GM18498 (cell line): ENCODE data around the gene UBE2E2.
A peak's percentile ranks its signal among the peaks of the same experiment; 100 is the strongest.
"Not testable (repeated sequence)": the region's sequence is repeated elsewhere in the genome, so short reads cannot be mapped to it uniquely, and the experiment has no call there.

Experiments used
- ATAC-seq: cut with Tn5 transposase; IDR thresholded peaks from one replicate; pipeline ENCODE4 v1.9.1; 2021; ENCODE audit warnings: mild to moderate bottlenecking, moderate library complexity; ENCODE audit not compliant: unreplicated experiment

Gene UBE2E2

GRCh38 chr3:23320586-23321570, 117.8 kb downstream of the UBE2E2 start:
- no peak for ATAC-seq

- peak; percentile 68 for ATAC-seq
Observed at GRCh38 chr3:23324745-23325144, 121.6 kb downstream of the UBE2E2 start.

- peak; percentile 54 for ATAC-seq
Observed at GRCh38 chr3:23325466-23326065, 122.4 kb downstream of the UBE2E2 start.

- no peak for ATAC-seq
Observed at GRCh38 chr3:23329471-23330105, 126.5 kb downstream of the UBE2E2 start.

GRCh38 chr3:23330568-23330967, 127.4 kb downstream of the UBE2E2 start:
- no peak for ATAC-seq

GRCh38 chr3:23331141-23331935, 128.2 kb downstream of the UBE2E2 start:
- no peak for ATAC-seq

- no peak for ATAC-seq
Observed at GRCh38 chr3:23333633-23334032, 130.5 kb downstream of the UBE2E2 start.

- not testable (repeated sequence) for ATAC-seq
Observed at GRCh38 chr3:23336853-23337252, 133.7 kb downstream of the UBE2E2 start.

- peak; percentile 81 for ATAC-seq
Observed at GRCh38 chr3:23341147-23341838, 138.2 kb downstream of the UBE2E2 start.

GRCh38 chr3:23342343-23342742, 139.2 kb downstream of the UBE2E2 start:
- ATAC-seq, result no peak

GRCh38 chr3:23343509-23343908, 140.4 kb downstream of the UBE2E2 start:
- ATAC-seq, result no peak

- ATAC-seq, result no peak
Observed at GRCh38 chr3:23344886-23345285, 141.8 kb downstream of the UBE2E2 start.

GRCh38 chr3:23349444-23349843, 146.3 kb downstream of the UBE2E2 start:
- not testable (repeated sequence) for ATAC-seq

- ATAC-seq, result no peak
Observed at GRCh38 chr3:23356169-23356568, 153.0 kb downstream of the UBE2E2 start.

- ATAC-seq, result no peak
Observed at GRCh38 chr3:23356923-23357322, 153.8 kb downstream of the UBE2E2 start.

- no peak for ATAC-seq
Observed at GRCh38 chr3:23359116-23359515, 156.0 kb downstream of the UBE2E2 start.

- no peak for ATAC-seq
Observed at GRCh38 chr3:23365066-23365465, 161.9 kb downstream of the UBE2E2 start.

- no peak for ATAC-seq
Observed at GRCh38 chr3:23368731-23369130, 165.6 kb downstream of the UBE2E2 start.

GRCh38 chr3:23372285-23372684, 169.2 kb downstream of the UBE2E2 start:
- ATAC-seq, result no peak
